GM21737 (cell line): Measurements from ENCODE around the gene TNRC18.

Experiments used
- ATAC-seq: cut with Tn5 transposase; IDR thresholded peaks from one replicate; pipeline ENCODE4 v1.9.1; 2021; ENCODE audit warnings: mild to moderate bottlenecking, moderate library complexity; ENCODE audit not compliant: unreplicated experiment

TNRC18 gene

GRCh38 chr7:5404421-5404826 lies 19.2 kb downstream of the TNRC18 start:
- no peak for ATAC-seq

- no peak for ATAC-seq
Observed at GRCh38 chr7:5403442-5403841, 20.2 kb downstream of the TNRC18 start.

DNA sequence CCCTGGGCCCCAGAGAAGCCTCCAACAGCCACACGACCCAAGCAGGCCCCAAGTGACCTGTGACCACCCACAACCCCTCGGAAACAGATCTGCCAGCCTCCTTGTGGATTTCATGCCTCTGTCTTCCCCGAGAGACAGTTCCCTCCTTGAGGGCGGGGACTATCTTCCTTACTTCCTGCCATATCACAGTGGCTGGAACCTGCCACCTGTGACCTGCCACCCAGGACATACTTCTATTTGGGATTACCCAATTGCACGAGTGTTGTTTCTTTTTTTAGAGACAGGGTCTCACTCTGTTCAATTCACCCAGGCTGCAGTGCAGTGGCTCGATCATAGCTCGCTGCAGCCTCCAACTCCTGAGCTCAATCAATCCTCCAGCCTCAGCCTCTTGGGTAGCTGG lies 25.9 kb downstream of the TNRC18 start:
- ATAC-seq, result no peak

DNA sequence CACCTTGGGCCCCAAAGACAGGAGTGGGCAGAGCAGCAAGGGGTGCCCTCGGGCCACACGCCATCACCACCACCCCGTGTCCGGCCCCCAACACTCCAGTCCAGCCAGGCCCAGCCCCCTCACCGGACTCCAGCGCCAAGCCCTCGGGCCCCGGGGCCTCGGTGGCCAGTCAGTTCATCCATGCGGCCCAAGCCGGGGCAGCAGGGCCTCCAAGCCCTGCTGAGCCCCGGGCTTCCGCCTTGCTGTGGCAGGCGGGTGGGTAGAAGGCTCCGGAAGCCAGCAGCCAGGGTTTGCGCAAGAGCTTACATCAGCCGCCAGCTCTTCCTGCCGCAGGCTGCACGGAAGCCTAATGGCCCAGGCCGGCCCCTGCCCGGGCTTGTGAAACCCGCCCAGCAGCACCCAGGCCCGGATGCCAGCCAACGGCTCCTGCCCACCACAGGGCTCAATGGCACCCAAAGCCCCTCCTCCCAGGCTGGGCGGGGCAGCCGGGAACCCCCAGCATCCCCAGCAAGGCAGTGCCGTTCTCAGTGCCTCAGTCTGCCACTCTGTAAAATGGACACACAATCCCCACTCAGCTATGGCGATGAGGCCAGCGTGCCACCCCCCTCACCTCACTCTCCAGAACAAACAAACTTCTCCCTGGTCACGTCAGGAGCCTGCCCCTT lies 26.5 kb downstream of the TNRC18 start:
- peak; percentile 83 for ATAC-seq

GRCh38 chr7:5396542-5396941 lies 27.1 kb downstream of the TNRC18 start:
- peak; percentile 43 for ATAC-seq

GRCh38 chr7:5395246-5395645 lies 28.4 kb downstream of the TNRC18 start:
- ATAC-seq, result no peak

DNA sequence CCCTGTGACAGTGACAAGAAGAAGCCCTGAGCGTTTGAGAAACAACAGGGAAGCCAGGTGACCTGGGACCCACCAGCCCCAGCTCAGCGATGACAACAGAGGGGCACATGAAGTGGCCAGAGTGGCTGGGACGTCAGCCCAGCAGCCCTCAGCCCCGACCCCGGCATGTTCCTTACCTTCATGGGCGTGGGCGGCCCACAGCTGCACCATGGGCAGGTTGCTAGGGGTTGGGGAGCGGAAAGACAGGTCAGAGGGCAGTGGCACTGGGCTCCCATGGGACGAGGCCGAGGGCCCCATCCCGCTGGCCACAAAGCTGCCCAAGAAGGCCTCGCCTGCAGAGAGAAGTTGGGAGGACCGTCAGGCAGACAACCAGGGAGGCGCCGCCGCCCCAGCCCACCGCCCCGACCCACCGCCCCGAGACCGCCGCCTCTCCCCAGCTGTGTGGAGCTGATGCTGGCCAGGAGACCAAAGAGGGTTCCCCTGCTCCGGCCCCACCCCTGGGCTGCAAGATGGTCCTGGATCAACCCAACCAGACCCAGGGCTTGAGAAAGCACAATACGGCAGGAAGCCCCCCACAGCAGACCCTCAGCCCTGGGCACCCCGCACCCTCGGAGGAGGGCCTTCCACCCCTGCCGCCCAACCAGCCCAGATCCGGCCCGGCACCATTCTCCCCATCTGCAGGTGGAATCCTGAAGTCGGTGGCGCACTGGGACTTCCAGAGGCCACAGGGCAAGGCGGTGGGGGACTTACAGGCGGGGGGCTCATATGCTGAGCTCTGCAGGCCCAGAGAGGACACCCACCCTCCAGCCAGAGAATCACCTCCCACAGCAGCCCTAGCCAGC lies 29.1 kb downstream of the TNRC18 start:
- no peak for ATAC-seq

GRCh38 chr7:5393748-5394147 lies 29.9 kb downstream of the TNRC18 start:
- no peak for ATAC-seq

DNA sequence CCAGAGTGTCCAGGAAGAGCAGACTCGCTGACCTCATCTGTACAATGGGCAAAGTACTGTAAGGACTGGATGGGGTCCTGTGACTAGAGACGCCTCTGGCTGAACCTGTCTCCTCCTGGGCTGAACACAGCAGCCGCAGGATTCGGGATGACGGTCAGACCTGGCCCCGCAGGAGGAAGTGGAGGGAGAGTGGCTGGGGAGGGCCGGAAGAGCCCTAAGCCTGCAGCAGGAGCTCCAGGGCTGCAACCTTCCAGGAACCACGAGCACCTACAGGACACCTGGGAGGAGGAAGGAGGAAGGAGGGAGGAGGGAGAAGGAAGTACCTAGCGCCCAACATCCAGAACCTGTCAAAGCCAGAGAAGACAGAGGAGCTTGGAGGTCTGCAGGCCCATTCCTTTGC lies 30.3 kb downstream of the TNRC18 start:
- ATAC-seq, result no peak

GRCh38 chr7:5390918-5391317 lies 32.7 kb downstream of the TNRC18 start:
- no peak for ATAC-seq

DNA sequence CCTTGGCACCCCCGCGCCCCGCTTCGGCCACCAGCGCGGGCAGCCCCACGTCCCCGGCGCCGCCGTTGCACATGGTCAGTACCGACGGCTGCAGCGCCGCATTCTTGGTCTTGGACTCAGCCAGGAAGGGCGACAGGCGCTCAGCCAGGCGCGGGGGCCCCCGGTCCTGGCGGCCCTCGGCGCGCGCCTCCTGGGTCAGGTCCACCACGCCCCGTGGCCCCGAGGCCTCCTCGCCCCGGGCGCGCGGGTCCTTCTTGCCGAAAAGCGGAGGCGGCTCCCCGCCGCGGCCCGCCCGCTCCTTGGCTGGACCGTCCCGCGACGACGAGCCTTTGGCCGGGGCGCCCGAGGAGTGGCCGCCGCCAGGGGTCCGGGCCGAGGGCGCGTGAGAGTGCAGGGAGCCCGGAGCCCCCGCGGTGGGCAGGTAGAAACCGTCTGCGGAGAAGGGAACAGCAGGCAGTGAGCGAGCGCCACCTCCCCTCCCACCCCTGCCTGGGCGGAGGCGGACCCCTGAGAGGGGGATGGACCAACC lies 34.7 kb downstream of the TNRC18 start:
- ATAC-seq, result no peak

DNA sequence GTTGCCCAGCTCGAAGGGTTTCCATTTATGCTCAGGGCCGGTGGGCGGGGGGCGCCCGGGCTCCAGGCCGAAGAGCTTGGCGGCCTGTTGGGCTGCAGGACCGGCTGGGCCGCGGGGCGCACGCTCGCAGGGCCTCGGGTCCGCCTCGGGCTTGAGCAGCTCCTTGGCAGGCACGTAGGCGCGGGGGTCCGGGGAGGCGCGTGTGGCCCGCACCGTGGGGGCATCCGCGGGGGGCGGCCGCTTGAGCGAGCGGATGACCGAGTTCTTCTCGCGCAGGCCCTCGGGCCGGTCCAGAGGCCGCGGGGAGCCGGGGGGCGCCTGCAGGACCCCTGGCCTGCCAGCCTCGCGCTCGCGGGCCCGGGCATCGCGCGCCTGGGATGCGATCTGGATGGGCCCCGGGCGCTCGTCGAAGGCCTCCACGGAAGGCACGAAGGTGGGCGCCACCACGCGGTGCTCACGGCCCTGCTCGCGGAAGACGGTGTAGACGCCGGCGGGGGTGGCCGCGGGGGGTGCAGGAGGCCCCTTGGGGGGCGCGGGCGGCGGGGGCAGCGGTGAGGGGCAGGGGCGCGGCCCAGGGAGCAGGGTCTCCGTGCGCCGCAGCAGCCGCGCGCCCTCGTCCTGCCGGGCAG lies 35.2 kb downstream of the TNRC18 start:
- ATAC-seq, result no peak

DNA sequence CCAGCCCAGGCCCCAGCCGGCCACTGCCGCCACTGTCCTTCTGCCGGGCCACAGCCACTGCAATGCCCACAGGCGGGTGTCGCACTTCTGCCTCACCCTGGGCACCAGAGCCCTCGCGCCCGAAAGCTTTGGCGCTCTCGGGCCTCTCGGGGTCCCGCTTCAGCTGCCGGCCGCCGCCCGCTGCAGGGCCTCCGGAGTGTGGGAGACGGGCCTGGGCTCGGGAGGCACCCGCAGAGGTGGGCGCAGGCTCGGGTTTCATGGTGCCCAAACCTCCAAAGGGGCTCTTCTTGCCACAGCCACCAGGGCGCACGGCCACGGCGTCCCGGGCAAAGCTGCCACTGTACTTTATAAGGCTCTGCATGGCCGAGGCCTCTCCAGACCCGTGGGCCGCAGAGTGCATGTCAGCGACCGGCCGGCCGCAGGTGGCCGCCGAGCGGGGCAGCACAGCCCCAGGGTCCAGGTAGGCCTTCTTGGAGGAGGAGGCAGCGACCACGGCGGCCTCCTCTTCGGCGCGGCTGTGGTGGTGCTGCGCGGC lies 35.9 kb downstream of the TNRC18 start:
- ATAC-seq, result no peak

DNA sequence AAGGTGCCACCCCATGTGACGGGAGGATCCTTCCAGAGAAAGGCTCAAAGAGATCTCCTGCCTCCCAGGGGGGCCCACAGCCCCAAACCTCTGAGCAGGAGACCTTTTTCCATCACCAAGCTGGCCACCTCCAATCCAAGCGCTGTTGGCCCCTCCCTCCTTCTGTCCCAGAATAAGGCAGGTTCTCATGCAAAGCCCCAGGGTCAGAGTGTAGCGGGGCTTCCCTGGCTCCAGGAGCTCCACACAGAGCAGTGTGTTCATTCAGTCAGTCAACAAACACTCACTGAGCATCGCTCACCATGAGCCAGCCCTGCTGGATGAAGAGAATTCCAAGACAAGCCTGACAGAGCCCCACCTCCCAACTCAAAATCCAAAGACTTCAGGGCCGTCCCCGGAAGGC lies 39.0 kb downstream of the TNRC18 start:
- no peak for ATAC-seq

- ATAC-seq, result no peak
Observed at GRCh38 chr7:5383314-5384098, 40.1 kb downstream of the TNRC18 start.

DNA sequence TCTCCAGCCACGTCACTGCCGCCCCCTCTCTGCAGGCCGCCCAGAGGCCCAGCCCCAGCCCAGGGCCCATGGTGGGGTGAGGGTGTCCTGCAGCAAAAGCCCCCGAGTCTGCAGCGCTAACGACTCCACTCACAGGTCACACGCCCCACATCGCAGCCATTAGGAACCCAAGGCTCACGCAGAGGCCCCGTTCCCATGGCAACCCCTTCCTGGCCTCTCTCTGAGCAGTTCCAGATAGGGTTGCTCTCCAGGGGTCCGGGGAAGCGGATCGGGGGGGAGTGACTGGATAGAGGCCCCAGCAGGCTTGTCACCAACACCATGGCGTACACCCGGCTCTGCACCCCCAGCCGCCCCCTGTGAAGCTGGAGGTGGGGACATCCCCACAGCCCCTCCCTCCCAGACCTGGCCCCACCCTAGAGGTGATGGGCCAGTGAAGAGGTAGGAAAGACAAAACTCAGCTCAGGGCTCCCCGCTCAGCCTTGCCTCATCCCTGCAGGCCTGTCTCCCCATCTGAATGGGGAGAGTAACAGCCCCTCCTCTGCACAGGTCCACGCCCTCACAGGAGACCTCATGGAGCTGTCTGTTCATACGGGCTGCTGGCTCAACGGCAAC lies 41.2 kb downstream of the TNRC18 start:
- no peak for ATAC-seq

- ATAC-seq, result no peak
Observed at GRCh38 chr7:5381071-5381772, 42.4 kb downstream of the TNRC18 start.

- ATAC-seq, result no peak
Observed at GRCh38 chr7:5380350-5381070, 43.1 kb downstream of the TNRC18 start.

GRCh38 chr7:5379546-5379945 lies 44.1 kb downstream of the TNRC18 start:
- no peak for ATAC-seq
